ENCODE data around the gene GALNTL6.

- TF ChIP-seq CTCF (IDR thresholded peaks at IDR 0.05) (no peak), POLR2A (IDR thresholded peaks at IDR 0.05) (no peak)
Measured at GRCh38 chr4:172686021-172686420, 872.8 kb downstream of the GALNTL6 start.

Data from lower leg skin (tissue), 3 donors.